ENCODE data around the gene IFRD1. TPM values are rescaled to one million over a fixed set of nuclear protein-coding genes. Genes with fewer than 3 reads are reported as not detected.

Gene IFRD1
- total RNA-seq, 4 donors from 2014 or later: 85.2 to 116 (median 102) TPM

DNA sequence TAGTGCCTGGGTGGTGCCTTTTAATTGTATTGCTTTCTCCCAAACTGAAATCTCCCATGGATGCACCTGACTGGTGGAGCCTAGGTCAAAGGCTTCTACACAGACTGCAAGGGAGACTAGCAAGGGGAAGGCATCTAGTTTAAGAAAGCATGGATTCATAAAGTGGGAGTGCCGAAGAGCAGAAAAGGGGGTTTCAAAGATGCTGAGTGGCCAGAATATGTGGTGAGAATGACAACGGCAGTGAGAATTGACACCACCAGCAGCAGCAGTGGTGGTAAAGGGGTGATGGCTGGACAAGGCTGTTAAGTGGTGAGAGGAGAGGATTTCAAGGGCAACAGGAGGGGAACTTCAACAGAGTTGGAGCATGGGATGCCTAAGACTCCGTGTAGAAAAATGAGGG is 67.2 kb downstream of the IFRD1 start:
- H3K9me3 ChIP-seq: no peaks in the 10 kb centered on the region
- H3K4me1 ChIP-seq: no peaks in the 10 kb centered on the region
- no peaks in the 10 kb centered on the region for H3K36me3 ChIP-seq
- TF ChIP-seq POLR2A (IDR thresholded peaks at IDR 0.05) (no peak), EP300 (IDR thresholded peaks at IDR 0.05) (no peak)
- TF ChIP-seq, protein P1, sequence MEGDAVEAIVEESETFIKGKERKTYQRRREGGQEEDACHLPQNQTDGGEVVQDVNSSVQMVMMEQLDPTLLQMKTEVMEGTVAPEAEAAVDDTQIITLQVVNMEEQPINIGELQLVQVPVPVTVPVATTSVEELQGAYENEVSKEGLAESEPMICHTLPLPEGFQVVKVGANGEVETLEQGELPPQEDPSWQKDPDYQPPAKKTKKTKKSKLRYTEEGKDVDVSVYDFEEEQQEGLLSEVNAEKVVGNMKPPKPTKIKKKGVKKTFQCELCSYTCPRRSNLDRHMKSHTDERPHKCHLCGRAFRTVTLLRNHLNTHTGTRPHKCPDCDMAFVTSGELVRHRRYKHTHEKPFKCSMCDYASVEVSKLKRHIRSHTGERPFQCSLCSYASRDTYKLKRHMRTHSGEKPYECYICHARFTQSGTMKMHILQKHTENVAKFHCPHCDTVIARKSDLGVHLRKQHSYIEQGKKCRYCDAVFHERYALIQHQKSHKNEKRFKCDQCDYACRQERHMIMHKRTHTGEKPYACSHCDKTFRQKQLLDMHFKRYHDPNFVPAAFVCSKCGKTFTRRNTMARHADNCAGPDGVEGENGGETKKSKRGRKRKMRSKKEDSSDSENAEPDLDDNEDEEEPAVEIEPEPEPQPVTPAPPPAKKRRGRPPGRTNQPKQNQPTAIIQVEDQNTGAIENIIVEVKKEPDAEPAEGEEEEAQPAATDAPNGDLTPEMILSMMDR (IDR thresholded peaks at IDR 0.05): no peak
- WGBS, 2 donors: 85 to 91% methylated on average over 3 of the region's 3 CpGs
- H3K27me3 ChIP-seq: no peaks in the 10 kb centered on the region
- H3K27ac ChIP-seq: no peak overlapping the region
- DNase-seq (ENCODE audit: low spot score in 2 of 2): no peak
- H3K4me3 ChIP-seq: no peak overlapping the region

GRCh38 chr7:112520787-112521186 is 70.5 kb downstream of the IFRD1 start:
- Histone ChIP-seq H3K4me1 (no peaks in the 10 kb centered on the region), H3K36me3 (no peaks in the 10 kb centered on the region), H3K4me3 (no peak overlapping the region), H3K27me3 (no peaks in the 10 kb centered on the region), H3K27ac (no peak overlapping the region), H3K9me3 (no peaks in the 10 kb centered on the region)
- no peak for TF ChIP-seq POLR2A (IDR thresholded peaks at IDR 0.05)
- TF ChIP-seq, protein P1 (IDR thresholded peaks at IDR 0.05): no peak
- TF ChIP-seq EP300 (IDR thresholded peaks at IDR 0.05): no peak
- WGBS, 2 donors: 74 to 91% methylated on average over 6 of the region's 6 CpGs
- no peak for DNase-seq (ENCODE audit: low spot score in 2 of 2)

DNA sequence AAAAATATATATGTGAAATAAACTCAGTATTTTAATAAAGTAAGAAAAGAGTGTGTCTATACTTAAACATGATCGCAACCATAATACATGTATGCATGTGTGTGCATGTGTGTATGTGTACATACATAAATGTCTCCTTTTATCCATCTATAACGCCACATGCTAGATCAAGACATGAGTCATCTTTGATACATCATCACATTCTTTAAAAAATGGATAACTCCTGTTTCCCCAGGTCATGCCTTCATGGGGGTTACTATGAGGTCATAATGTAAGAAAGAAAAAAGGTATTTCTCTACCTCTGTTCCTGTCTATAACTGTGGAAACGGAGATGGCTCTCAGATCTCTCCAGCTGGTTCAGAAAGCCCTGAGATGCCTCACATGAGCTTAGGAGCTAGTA is 71.7 kb downstream of the IFRD1 start:
- WGBS, 2 donors: 84 to 91% methylated on average over 3 of the region's 3 CpGs
- H3K27ac ChIP-seq: no peak overlapping the region
- DNase-seq (ENCODE audit: low spot score in 2 of 2): no peak
- H3K9me3 ChIP-seq: no peaks in the 10 kb centered on the region
- TF ChIP-seq, protein P1 (IDR thresholded peaks at IDR 0.05): no peak
- TF ChIP-seq POLR2A (IDR thresholded peaks at IDR 0.05): no peak
- no peak for TF ChIP-seq EP300 (IDR thresholded peaks at IDR 0.05)
- no peaks in the 10 kb centered on the region for H3K36me3 ChIP-seq
- H3K4me1 ChIP-seq: no peaks in the 10 kb centered on the region
- H3K4me3 ChIP-seq: no peak overlapping the region
- no peaks in the 10 kb centered on the region for H3K27me3 ChIP-seq

GRCh38 chr7:112523871-112524270 is 73.6 kb downstream of the IFRD1 start:
- 88 to 96% methylated on average over 2 of the region's 2 CpGs for WGBS, 2 donors
- H3K9me3 ChIP-seq: no peaks in the 10 kb centered on the region

More at GRCh38 chr7:112523871-112524270, 73.6 kb downstream of the IFRD1 start:
- Histone ChIP-seq H3K4me3 (no peak overlapping the region), H3K4me1 (no peaks in the 10 kb centered on the region), H3K36me3 (no peaks in the 10 kb centered on the region), H3K27ac (no peak overlapping the region), H3K27me3 (no peaks in the 10 kb centered on the region)
- no peak for DNase-seq (ENCODE audit: low spot score in 2 of 2)
- TF ChIP-seq, protein P1 (IDR thresholded peaks at IDR 0.05): no peak
- TF ChIP-seq POLR2A (IDR thresholded peaks at IDR 0.05): no peak
- no peak for TF ChIP-seq EP300 (IDR thresholded peaks at IDR 0.05)

Small RNA genes lying within 50 kb of the gene (small RNA-seq; reads per million reads assigned to genes)
- gene AC079741.1: not detected

Other genes with a start within 250 kb of the IFRD1 start
- 10 to 100 TPM; 30.8 to 49.8 (median 37.2) TPM for gene DOCK4, start 244.1 kb upstream of the IFRD1 start, total RNA-seq
- gene ZNF277, start 243.8 kb upstream of the IFRD1 start, total RNA-seq: 10 to 100 TPM; 16.5 to 25.8 (median 19.1) TPM
- gene LSMEM1, start 30.5 kb downstream of the IFRD1 start, total RNA-seq: 1 to 10 TPM in 3 of 4 donors, under 1 TPM in 1; 0.78 to 5.4 (median 2.2) TPM